ENCODE results near the gene MSI2. TPM values are rescaled to one million over a fixed set of nuclear protein-coding genes. Genes with fewer than 3 reads are reported as not detected.

MSI2 gene
- total RNA-seq, 1 donor from 2014 or later, result 21.1 TPM

GRCh38 chr17:57454729-57455062, 198.4 kb downstream of the MSI2 start:
- Histone ChIP-seq H3K27me3 (ENCODE audit: control insufficient read depth, insufficient read depth, low read length) (no peaks in the 10 kb centered on the region), H3K4me3 (ENCODE audit: low read depth, low read length) (no peak overlapping the region), H3K36me3 (ENCODE audit: control insufficient read depth, insufficient read depth, low read length) (peaks cover 1% of the 10 kb centered on the region)
- no peak for TF ChIP-seq CTCF (IDR thresholded peaks at IDR 0.05; ENCODE audit: insufficient read depth, low read length, severe bottlenecking)
- FAIRE-seq (no peak), DNase-seq (ENCODE audit: low read depth) (no peak)

- DNase-seq (ENCODE audit: low read depth) (no peak), FAIRE-seq (no peak)
- no peak for TF ChIP-seq CTCF (IDR thresholded peaks at IDR 0.05; ENCODE audit: insufficient read depth, low read length, severe bottlenecking)
- H3K27me3 ChIP-seq (ENCODE audit: control insufficient read depth, insufficient read depth, low read length), result no peaks in the 10 kb centered on the region
- H3K4me3 ChIP-seq (ENCODE audit: low read depth, low read length), result no peak overlapping the region
- H3K36me3 ChIP-seq (ENCODE audit: control insufficient read depth, insufficient read depth, low read length), result peaks cover 1% of the 10 kb centered on the region
These were observed 199.0 kb downstream of the MSI2 start for GRCh38 chr17:57455063-57455914.

GRCh38 chr17:57456622-57457021, 200.3 kb downstream of the MSI2 start:
- FAIRE-seq (no peak), DNase-seq (ENCODE audit: low read depth) (no peak)
- H3K4me3 ChIP-seq (ENCODE audit: low read depth, low read length), result no peak overlapping the region
- TF ChIP-seq CTCF (IDR thresholded peaks at IDR 0.05; ENCODE audit: insufficient read depth, low read length, severe bottlenecking), result no peak
- H3K27me3 ChIP-seq (ENCODE audit: control insufficient read depth, insufficient read depth, low read length), result no peaks in the 10 kb centered on the region
- peaks cover 1% of the 10 kb centered on the region for H3K36me3 ChIP-seq (ENCODE audit: control insufficient read depth, insufficient read depth, low read length)

- no peak for FAIRE-seq
- no peak overlapping the region for H3K4me3 ChIP-seq (ENCODE audit: low read depth, low read length)
These were observed 200.9 kb downstream of the MSI2 start for GRCh38 chr17:57457188-57457587.

GRCh38 chr17:57458718-57459285, 202.5 kb downstream of the MSI2 start:
- H3K36me3 ChIP-seq (ENCODE audit: control insufficient read depth, insufficient read depth, low read length), result no peaks in the 10 kb centered on the region
- DNase-seq (ENCODE audit: low read depth), result no peak
- H3K27me3 ChIP-seq (ENCODE audit: control insufficient read depth, insufficient read depth, low read length), result no peaks in the 10 kb centered on the region
- no peak overlapping the region for H3K4me3 ChIP-seq (ENCODE audit: low read depth, low read length)
- FAIRE-seq, result no peak
- TF ChIP-seq CTCF (IDR thresholded peaks at IDR 0.05; ENCODE audit: insufficient read depth, low read length, severe bottlenecking), result no peak

More at GRCh38 chr17:57457188-57457587, 200.9 kb downstream of the MSI2 start:
- DNase-seq (ENCODE audit: low read depth), result no peak
- no peaks in the 10 kb centered on the region for H3K27me3 ChIP-seq (ENCODE audit: control insufficient read depth, insufficient read depth, low read length)
- TF ChIP-seq CTCF (IDR thresholded peaks at IDR 0.05; ENCODE audit: insufficient read depth, low read length, severe bottlenecking), result no peak
- H3K36me3 ChIP-seq (ENCODE audit: control insufficient read depth, insufficient read depth, low read length), result peaks cover under 1% of the 10 kb centered on the region

Data from bronchial epithelial cell (primary cell).